Central memory CD4-positive, alpha-beta T cell (primary cell): ENCODE measurements around the gene AMDHD1.

Source experiments
- DNase-seq: peaks from one replicate; pipeline ENCODE4 v3.0.0; 2022
- total RNA-seq, 3 experiments: gene quantifications; one replicate each; lab custom pipeline; 2026; lab: John Stamatoyannopoulos, UW

Gene AMDHD1, protein sequence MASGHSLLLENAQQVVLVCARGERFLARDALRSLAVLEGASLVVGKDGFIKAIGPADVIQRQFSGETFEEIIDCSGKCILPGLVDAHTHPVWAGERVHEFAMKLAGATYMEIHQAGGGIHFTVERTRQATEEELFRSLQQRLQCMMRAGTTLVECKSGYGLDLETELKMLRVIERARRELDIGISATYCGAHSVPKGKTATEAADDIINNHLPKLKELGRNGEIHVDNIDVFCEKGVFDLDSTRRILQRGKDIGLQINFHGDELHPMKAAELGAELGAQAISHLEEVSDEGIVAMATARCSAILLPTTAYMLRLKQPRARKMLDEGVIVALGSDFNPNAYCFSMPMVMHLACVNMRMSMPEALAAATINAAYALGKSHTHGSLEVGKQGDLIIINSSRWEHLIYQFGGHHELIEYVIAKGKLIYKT
- total RNA-seq, result 0.56 to 1.7 (median 0.92) reads per million in 3 experiments

DNA sequence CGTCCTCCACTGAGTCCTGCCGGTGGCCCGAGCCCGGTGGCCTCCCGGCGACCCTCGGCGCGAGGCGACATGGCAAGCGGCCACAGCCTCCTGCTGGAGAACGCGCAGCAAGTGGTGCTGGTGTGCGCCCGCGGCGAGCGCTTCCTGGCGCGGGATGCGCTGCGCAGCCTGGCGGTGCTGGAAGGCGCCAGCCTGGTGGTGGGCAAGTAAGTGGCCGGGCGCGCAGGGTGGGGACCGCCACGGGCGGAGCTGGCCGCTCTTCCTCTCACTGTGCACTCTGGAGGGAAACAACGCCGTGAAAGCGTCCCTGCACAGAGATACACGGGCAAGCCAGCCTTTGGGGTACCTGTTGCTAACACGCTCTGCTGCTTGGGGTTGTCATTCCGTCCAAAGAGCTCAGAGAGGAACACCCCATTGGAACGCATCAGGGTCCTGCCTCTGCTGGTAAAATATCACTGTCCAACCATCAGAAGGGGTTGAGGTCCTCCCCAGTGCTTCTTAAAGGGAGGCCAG lies at the start of gene AMDHD1:
Gene AMDHD1 (plus strand): TSS at position 2 of the 513 bp plus-strand sequence. CDS start 68 bp downstream, at position 70.
- DNase-seq, result peak; percentile 64

DNA sequence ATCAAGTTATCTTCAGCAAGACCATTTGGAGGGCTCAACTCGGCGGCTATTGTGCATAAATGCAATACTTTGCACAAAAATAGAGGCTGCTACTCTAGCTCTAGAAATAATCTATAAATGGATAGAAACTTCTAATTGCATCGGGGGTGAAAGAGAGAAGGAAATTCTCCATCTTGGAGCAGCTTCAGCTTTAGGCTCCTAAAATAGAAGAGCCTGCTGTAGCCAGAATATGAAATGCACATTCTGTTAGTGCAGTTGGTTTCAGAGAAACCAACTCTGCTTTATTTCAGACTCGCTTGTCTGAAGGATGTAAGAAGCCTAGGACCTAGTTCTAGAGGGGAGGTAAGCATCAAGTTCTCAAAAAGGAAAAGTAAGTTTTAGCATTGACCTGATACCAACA lies 46.3 kb upstream of the AMDHD1 start:
- DNase-seq, result no peak

DNA sequence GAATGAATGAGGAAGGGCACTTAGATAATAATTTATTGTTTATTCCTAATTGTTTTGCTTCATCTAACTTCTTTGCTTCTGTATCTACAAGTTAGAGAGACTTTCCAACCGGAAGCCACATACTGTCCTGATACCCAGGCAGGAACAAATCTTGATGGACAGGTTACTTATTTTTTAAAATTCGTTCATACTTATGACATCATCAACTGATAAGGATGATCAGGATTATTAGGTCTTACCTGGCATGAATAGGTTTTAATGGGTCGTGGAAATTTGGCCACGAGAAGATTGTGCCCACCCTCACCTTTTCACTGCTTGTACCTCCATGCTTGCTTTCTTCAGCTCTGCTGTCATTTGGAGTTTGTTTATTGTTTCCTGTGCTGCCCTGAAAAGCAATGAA lies 45.0 kb upstream of the AMDHD1 start:
- DNase-seq, result no peak

DNA sequence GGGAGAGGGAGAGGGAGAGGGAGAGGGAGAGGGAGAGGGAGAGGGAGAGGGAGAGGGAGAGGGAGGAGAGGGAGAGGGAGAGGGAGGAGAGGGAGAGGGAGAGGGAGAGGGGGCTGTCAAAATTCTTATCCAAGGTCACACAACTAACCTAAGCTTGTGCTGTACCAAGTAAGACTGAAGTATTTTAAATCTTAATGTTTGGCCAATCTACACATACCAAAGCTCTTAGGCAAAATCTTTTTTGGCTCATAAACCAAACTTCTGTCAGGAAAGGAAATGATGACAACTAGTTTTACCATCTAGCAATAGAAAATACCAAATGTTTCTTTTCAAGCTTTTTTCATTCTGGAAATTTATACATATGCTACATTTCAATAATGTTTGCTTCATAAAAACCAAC lies 34.6 kb upstream of the AMDHD1 start:
- no peak for DNase-seq

DNA sequence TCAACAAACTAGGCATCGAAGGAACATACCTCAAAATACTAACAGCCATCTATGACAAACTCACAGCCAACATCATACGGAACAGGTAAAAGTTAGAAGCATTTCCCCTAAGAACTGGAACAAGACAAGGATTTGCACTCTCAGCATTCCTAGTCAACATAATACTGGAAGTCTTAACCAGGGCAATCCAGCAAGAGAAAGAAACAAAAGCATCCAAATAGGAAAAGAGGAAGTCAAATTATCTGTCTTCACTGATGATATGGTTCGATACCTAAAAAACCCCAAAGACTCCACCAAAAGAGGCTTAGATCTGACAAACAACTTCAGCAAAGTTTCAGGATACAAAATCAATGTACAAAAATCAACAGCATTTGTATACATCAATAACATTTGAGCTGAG lies 33.3 kb upstream of the AMDHD1 start:
- DNase-seq, result no peak

DNA sequence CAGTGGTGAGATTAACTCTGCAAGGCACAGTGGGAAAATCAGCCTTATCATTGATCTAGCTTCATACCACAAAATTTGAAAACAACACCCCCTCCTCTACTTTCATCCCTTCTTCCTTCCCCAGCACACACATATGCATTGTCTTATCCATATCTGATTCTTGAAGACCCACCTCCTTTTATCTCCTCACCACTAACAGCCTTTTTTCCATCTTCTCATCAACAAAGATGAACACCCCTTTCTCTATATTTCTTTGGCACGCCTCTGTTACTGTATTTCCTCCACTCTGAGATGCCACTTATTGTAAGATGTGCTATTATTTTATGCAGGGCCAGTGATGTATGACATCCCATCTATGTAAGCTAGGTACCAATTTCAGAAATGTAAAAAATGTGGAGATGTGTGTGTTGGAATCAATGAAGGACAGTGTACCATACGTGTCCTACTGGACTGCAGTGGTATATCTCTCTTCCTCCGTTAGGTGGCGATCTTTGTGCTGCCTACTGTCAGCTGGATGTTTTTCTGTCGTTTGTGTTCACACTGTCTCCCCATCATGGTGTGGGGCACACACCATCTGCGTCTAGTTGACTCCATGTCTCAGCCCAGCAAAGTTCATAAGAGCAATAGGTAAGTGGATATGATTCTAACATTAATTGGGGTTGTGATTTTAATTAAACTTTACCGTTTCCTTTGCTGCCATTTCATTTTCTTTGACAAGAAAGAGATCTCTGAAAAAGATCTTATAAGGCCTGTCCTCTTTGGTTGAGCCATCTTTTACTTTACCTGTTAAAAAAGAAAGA lies 24.7 kb upstream of the AMDHD1 start:
- DNase-seq, result peak; percentile 50

DNA sequence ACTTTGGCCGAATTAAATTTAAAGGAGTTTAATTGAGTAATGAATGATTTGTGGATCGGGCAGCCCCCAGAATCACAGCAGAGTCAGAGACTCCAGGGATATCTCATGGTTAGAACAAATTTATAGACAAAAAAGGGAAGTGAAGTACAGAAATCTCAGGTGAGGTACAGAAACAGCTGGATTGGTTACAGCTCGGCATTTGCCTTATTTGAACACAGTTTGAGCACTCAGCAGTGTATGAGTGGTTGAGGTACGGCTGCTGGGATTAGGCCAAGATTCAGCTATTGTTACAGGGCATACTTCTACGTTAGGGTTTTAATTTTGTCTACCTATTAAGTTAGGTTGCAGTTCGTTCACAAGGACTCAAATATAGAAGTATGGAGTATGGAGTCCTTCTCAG lies 24.0 kb upstream of the AMDHD1 start:
- no peak for DNase-seq

DNA sequence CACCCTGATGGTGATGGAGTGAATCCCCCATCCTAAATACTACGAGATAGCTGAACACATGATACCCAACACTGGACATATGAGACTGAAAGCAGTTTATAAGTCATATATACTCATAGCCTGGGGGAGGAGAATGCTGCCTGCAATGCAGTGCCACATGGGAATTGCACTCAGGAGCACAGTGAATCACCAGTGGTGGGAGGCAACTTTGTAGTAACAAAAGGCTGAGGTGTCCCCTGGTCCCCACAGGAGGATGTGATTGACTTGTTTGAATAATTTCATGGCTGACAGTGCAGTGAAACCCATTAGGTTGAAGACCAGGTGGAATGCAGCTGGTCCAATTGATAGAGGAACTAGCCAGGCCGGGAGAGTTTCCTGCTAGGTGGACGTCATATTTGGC lies 20.9 kb upstream of the AMDHD1 start:
- no peak for DNase-seq

DNA sequence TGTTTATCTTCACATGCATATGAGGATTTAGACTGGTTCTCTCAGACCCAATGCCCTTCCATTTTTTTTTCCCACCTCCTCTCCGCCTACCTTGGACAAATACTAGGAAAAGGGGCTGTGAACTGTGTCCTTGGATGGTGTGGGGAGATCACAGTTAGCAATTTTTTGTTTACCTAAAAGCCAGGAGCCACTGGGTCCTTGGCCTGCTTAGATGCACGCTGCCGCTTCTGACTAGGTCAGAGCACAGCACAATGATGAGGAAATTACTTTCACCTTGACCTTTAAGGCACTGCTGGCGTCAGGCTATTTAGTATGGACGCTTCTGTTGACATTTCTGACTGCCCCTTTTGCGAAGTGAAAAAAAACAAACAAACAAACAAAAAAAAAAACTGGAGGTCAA lies 2.6 kb upstream of the AMDHD1 start:
- no peak for DNase-seq

DNA sequence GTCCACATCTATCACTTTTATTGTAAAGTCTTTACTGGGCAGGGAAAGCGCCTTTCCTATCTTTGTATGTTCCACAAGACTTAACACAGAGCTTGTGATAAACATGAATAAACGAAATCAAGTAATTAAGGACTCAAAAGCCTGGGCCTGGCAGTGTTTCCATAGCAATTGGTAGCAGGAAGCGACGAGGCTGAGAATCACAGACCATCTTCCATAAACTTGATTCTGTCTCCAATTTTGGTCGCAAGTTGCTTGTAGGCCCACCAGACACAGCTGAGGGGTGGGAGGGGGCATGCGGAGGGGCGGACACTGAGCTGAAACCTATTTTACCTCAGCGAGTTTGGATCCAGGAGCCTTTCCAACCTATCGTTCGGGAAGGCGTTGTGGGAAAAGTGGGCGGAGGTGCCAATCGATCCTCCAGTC lies 1.0 kb upstream of the AMDHD1 start:
- DNase-seq, result no peak

DNA sequence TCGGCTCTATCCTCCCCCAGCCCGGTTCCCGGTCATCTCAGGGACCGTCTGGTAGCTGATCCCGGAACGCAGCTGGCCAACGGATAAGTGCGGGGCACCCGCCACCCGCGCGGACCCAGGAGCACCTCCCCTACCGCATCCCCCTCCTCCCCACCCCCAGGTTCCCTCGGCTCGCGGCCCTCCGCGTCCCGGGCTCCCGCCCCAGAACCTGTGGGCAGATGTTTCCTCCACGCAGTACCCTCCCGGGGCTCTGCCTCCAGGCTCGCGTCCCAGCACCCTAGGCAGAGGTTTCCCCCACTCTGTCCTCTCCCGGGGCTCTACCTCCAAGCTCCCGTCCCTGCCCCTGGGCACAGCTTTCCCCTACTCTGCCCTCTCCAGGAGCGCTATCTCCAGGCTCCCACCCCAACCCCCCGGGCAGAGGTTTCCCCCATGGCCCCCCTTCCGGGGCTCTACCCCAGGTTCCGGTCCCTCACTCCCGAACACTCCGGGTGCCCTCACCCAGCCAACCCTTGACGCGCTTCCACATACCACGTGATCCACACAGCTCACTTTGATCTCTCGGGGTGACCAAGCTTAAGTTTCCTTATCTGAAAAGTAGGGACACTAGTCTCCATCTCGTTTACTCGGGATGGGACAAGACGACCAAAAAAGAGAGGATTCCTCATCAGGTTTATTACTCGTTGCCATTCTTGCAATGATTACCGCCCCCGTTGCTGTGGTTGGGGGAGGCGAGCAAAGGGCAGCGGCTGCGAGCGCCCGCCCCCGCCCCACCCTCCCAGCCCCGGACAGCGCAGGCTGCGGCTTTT lies 404 bp upstream of the AMDHD1 start, which contains the start of gene CCDC38:
Gene CCDC38 (minus strand): TSS at position 91 of the 806 bp plus-strand sequence. CDS start 6,105 bp downstream, outside the sequence.
- peak; percentile 80 for DNase-seq

DNA sequence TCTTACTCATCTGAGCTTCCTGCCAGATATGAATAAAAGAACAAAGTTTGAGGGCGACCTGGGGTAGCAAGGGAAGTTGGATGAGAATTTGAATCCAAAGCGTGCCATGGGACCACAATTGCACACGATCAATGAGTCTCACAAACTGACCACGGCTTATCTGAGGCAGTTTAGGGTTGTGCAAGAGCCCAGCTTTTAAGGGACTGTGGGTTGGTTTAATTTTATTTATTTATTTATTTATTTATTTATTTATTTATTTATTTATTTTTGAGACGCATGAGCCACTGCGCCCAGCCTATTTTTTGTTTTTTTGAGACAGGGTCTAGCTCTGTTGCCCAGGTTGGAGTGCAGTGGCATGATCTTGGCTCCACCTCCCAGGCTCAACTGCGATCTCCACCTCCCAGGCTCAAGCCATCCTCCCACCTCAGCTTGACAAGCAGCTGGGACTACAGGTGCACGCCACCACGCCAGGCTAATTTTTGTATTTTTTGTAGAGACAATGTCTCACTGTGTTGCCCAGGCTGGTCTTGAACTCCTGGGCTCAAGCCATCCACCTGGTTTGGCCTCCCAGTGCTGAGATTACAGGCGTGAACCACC lies 1.1 kb downstream of the AMDHD1 start:
- no peak for DNase-seq

DNA sequence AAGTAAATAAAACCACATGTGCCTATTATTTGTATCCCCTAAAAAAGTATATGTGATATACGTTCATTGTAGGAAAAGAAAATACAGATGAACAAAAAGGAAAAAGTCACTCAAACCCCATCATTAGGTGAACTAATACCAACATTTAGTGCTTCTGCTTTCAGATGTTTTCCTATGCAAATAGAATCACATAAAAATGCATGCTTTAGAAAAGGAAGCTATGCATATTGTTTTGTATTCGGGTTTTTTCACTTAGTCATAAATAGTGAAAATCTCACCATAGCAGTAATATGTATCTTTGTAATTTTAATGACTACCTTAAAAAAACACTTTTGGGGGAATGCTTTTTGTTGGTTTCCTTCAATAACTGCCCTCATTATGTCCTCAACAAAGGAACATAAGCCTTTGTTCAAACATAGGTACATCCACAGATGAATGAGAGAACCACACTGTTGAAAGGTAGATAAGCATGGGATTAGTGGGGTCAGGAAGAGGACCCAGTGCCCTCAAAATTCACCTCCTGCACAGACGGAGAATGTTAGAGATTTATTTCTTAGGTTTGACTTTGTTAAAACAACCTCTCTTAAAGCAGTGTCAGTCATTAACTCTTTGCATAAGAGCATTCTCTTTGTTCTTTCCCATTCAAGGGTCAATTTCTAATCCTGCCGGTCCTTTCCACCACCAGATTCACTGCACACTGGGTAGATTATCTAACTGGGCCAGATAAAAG lies 6.5 kb downstream of the AMDHD1 start:
- DNase-seq, result no peak

DNA sequence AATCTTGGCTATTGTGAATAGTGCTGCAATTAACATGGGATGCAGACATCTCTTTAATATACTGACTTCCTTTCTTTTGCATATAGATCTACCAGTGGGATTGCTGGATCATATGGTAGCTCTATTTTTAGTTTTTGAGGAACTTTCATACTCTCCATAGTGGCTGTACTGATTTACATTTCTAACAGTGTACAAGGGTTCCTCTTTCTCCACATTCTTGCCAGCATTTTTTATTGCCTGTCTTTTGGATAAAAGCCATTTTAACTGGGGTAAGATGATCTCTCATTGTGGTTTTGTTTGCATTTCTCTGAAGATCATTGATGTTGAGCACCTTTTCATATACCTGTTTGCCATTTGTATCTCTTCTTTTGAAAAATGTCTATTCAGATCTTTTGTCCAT lies 8.4 kb downstream of the AMDHD1 start:
- no peak for DNase-seq

DNA sequence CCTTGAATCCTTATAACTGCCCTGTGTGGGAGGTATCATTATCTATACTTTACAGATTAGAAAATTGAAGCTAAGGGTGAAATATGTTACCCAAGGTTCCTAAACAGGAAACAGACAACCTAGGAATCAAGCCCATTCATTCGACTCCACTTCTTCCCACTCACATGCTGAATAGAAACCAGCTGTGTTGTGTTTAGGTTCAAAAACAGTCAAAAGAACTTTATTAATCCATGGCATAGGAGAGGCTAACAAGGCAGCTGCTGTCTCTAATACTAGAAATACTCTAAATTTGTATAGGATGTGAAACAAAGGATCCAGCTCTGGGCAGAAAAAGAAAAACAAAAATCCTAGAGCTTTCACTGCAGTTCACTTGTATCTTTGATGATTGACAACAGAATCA lies 9.9 kb downstream of the AMDHD1 start:
- DNase-seq, result no peak

DNA sequence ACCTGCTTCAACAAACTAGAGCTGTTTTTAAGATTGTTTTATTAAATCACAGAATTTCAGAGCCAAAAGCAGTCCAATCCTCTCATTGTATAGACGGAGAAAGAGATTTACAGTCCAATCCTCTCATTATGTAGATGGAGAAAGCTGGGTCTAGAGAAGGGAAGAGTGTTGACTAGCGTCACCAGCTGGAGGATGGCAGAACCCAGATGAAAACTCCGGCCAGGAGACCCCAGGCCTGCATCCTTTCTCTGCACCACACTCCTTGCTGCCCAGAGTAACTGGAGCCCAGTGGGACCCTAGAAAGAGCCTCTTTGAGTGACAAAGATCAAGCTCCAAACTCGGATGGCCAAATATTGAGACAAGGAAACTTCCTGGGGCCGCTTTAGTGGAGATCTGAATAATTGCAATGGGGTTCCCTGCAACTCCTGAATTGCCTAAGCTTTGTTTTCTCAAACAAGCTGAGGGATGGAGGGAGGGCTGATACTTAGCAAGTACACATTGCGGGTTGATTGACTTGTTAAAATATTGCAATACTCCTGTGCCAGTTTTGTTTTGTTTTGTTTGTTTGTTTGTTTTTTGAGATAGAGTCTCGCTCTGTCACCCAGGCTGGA lies 12.5 kb downstream of the AMDHD1 start:
- DNase-seq, result no peak

DNA sequence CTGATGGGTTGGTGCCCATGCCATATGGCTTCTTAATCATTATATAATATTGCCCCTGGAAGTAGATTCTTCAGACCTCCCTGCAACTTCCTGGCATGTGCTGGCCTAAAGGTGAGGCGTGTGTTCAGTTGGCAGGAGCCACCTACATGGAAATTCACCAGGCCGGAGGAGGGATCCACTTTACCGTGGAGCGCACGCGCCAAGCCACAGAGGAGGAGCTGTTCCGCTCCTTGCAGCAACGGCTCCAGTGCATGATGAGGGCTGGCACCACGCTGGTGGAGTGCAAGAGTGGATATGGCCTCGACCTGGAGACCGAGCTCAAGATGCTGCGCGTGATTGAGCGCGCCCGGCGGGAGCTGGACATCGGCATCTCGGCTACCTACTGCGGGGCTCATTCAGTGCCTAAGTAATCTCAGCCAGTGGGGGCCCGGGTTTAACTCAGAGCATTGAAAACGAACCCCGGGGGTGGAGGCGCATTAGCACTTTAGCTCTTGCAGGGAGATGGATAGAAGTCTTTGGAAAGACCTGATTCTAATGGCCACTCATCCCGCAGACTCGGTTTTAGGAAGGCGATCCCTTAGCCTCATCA lies 13.5 kb downstream of the AMDHD1 start:
- DNase-seq, result no peak

DNA sequence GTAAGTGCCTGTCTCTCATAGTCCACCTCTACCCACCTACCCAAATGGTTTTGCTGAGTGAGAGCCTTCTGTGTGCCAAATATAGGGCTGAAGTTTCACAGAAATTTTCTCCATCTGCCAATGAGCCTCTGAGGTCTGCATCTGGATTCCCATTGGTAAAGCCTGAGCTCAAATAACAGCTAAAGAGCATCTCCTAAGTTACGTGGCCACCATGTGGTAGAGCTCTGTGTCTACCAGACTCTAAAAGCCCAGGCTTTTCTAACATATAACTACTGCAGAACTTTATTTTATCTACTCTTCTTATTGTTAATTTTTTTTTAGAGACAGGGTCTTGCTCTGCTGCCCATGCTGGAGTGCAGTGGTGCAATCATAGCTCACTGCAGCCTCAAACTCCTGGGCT lies 16.0 kb downstream of the AMDHD1 start:
- no peak for DNase-seq

DNA sequence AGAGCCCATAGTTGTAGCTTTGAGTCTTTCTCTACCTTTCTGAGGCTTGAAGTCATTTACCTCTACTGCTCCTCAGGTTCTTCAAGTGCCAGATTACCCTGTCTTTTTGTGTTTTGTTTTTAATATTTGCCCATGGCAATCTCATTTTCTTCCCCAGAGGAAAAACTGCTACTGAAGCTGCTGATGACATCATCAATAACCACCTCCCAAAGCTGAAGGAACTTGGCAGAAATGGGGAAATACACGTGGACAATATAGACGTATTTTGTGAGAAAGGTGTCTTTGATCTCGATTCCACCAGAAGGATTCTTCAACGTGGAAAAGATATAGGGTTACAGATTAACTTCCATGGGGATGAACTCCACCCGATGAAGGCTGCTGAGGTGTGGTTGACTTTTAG lies 17.1 kb downstream of the AMDHD1 start:
- DNase-seq, result no peak

DNA sequence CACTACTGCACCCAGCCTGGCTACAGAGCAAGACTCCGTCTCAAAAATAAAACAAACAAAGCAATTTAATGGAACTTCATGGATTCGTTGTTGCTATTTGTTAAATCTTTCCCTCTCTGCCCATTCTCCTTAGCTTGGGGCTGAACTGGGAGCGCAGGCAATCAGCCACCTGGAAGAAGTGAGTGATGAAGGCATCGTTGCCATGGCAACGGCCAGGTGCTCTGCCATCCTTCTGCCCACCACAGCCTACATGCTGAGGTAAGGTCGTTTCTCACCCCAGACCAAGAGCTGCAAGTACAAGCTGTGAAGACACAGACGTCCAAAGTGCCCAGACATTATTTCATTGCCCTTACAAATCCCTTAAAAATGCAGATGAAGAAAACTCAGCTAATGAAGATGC lies 19.1 kb downstream of the AMDHD1 start:
- DNase-seq, result no peak

DNA sequence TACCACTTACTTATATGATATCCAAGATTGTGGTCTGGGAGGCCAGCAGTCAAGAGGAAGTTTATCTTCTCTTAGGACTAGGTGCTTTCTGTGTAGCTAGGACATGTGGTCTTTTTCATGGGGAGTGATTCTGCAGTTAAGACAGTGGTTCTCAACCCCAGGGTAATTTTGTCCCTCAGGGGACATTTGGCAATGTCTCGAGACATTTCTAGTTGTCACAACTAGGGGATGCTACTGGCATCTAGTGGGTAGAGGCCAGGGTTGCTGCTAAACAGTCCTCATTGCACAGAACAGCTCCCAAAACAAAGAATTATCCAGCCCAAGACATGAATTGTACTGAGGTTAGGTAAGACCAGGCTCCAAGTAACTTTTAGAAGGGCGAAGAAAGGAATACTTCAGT lies 20.0 kb downstream of the AMDHD1 start:
- DNase-seq, result no peak
